HG03280 (cell line): Measurements from ENCODE around the gene MIOX.
"Not testable (repeated sequence)": the region's sequence is repeated elsewhere in the genome, so short reads cannot be mapped to it uniquely, and the experiment has no call there.

ENCODE experiments used
- ATAC-seq: cut with Tn5 transposase; IDR thresholded peaks from one replicate; pipeline ENCODE4 v1.9.1; 2021; ENCODE audit warnings: mild to moderate bottlenecking, moderate library complexity; ENCODE audit not compliant: unreplicated experiment

MIOX gene

DNA sequence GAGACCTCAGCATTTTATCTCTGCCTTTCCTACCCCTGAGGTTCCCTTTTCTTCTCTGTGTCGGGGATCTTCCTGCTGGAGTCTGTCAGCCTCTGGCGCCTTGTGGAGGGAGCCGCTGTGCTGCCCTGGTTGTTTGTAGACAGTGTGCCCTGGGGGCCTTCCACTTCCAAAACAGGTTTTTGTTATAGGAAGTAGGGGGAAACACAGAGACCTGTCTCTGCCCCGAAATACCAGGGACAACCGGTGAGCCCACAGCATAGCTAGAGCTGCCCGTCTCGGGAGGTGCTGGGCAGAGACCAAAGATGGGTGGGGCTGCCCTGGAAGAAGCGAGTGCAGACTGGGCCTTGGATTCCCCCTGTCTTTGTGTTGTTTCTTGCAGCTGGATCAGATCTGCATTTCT, 29.4 kb downstream of the MIOX start:
- no peak for ATAC-seq

DNA sequence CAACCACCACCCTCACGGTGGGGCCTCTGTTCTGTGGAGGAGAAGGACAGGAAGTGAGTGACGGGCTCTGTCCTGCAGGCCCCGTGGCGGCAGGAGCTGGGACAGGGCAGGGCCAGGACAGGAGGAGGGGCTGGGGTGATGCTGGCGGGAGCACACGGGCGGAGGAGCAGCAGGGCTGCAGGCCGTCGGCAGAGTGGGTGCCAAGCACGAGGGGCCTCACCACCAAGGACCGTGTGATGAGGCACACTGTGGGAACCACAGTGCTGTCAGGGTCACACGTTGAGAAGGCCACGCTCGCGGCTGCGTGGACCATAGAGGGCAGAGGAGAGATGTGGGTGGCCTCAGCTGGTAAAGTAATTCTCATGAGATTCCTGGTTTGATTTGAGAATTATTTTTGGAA, 30.2 kb downstream of the MIOX start:
- no peak for ATAC-seq

DNA sequence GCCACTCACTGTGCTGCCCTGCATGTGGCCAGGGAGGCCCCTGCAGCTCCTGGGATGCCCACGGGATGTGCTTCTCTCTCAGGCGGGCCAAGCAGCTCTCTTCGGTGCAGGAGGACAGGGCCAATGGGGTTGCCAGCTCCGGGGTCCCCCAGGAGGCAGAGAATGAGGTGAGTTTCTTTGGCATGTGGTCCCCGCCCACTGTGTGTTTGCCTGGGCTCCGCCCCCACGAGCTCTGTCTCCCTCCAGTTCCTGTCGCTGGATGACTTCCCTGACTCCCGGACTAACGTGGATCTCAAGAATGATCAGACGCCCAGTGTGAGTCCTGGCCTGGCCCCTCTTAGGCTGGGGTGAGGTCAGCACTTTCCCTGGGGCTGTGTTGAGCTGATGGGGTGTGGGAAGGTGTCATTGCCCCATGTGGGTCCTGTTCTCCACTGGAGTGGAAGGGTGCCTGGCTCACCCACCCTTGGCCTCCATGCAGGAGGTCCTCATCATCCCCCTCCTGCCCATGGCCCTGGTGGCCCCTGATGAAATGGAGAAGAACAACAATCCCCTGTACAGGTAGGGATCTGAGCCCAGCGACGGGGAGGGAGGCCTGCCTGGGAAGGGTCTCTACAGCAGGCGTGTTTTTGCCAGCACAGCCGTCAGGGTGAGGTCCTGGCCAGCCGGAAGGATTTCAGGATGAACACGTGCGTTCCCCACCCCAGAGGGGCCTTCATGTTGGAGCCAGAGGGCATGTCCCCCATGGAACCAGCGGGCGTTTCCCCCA, 31.0 kb downstream of the MIOX start:
- ATAC-seq, result no peak

DNA sequence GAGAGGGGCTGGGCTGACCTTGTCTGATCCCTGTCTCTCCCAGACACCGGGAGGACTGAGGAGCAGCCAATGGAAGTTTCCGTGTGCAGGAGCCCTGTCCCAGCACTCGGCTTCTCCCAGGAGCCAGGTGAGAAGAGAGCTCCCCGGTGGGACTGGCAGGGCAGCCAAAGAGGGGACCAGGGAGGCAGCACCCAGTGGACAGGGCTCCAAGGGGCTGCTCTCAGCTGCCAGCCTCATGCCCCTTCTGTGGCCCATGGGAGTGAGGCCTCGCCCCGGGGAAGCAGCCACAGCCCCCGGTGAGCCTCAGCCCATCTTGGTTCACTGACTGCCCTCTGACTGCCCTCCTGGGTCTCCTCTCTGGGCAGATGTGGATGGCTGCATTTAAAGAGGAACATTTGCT, 31.9 kb downstream of the MIOX start:
- no peak for ATAC-seq

- ATAC-seq, result no peak
Observed at GRCh38 chr22:50519151-50519550, 32.5 kb downstream of the MIOX start.

- ATAC-seq, result not testable (repeated sequence)
Observed at GRCh38 chr22:50520184-50520583, 33.5 kb downstream of the MIOX start.

- ATAC-seq, result no peak
Observed at GRCh38 chr22:50520826-50521453, 34.3 kb downstream of the MIOX start.

GRCh38 chr22:50521710-50522109, 35.1 kb downstream of the MIOX start:
- no peak for ATAC-seq

DNA sequence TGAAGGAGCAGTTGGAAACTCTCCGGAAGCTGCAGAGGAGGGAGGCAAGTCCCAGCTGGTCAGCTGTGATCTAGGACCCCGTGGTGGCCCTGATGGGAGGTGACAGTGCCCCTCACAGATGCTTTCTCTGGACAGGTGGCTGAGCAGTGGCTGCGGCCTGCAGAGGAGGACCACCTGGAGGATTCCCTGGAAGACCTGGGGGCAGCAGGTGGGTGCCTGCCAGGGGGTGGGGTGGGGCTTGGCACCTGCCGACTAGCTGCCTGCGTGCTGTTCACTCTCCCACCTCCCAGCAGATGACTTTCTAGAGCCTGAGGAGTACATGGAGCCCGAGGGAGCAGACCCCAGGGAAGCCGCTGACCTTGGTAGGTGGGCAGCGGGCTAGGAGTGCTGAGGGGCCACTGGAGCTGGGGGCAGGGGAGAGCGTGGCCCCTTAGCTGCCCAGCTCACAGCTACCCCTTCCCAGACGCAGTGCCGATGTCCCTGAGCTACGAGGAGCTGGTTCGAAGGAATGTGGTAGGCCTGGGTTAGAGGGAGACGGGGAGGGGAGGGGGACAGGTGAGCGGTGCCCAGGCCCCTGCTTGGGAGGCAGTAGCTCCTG, 35.6 kb downstream of the MIOX start:
- no peak for ATAC-seq

GRCh38 chr22:50522806-50523438, 36.3 kb downstream of the MIOX start:
- no peak for ATAC-seq

- ATAC-seq, result no peak
Observed at GRCh38 chr22:50523458-50523805, 36.8 kb downstream of the MIOX start.

DNA sequence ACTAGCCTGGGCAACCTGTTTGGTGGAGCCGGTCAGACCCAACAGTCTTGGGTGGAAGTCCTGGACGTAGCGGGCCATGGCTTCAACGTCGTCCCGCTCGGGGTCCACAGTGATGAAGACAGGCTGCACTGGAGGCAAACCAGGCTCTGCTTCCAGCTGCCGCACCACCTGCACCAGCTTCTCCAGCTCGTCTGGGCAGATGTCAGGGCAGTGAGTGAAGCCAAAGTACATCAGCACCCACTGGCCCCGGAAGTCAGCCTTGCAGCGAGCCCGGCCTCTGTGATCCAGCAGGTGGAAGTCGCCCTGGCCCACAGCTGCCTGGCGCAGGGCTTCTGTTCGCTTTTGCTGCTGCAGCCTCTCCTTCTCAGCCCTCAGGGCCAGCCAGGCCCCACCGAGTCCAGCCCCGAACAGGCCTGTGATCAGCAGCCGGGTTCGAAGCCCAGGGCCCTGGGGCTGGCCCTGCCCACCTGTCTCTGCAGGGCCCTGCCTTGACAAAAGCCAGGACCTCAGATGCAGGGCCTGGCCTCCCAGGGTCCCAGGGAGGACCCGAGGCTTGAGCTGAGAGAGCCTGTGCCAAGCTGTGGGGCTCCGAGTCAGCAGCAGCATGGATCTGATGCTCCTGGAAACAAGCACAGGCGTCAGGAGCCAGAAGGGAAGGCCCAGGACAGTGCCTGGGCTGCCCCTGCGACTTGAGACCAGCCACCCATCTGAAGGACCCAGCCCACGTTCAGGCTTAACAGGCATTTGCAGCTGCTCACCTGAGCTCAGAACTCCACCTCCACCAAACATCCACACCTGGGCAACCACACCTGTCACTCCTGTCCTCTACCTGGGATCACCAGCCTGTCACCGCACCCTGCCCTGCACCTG, 37.4 kb downstream of the MIOX start:
- ATAC-seq, result no peak

- no peak for ATAC-seq
Observed at GRCh38 chr22:50524676-50525103, 38.0 kb downstream of the MIOX start.

DNA sequence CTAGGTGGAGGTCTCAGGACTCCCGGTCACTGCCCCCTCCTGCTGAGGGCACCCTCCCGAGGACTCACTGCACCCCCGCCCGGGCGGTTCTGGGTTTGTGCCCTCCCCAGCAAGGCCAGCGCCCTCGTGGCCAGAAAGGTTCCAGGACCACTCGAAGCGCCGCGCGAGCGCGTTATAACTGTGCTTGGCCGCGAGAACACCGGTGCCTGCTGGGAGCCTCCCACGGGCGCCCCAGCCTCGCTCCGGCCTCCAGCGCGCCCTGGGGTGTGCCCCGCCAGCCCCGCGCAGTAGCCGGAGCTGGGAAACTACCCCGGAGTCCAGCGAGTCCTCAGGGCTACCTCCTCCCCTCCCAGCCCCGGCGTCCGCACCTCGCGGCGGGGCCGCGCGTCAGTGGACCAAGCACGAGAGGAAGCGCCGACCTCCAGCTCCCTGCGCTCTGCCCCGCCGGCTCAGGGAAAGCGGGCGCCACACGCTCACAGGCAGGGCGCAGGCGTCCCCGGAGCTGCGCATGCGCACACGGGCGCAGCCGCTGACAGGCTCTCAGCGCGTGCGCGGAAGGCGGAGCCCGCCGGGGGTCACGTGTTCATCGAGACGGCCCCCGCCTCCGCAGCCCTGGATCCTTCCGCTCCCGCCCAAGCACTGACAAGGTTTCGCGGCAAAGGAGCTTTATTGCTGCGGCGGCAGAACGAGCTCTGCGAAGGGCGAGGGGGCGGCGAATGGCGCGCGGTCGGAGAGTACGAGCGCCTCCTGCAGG, 38.6 kb downstream of the MIOX start, which contains the start of gene SCO2:
SCO2 (minus strand) TSS at position 495 of the 754 bp plus-strand sequence. CDS start 1,187 bp downstream, outside the sequence.
- ATAC-seq, result peak; percentile 41

DNA sequence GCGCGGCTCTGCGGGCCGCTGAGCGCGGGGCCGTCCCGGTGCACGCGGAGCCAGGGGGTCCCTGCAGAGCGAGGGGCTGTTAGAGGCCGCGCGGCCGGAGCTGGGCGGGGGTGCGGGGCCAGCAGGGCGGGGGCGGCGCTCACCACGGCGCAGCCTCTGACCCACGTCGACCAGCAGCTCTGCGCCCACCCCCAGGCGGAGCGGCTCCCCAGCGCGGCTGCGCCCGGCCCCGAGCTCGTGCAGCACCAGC, 39.1 kb downstream of the MIOX start:
- no peak for ATAC-seq

DNA sequence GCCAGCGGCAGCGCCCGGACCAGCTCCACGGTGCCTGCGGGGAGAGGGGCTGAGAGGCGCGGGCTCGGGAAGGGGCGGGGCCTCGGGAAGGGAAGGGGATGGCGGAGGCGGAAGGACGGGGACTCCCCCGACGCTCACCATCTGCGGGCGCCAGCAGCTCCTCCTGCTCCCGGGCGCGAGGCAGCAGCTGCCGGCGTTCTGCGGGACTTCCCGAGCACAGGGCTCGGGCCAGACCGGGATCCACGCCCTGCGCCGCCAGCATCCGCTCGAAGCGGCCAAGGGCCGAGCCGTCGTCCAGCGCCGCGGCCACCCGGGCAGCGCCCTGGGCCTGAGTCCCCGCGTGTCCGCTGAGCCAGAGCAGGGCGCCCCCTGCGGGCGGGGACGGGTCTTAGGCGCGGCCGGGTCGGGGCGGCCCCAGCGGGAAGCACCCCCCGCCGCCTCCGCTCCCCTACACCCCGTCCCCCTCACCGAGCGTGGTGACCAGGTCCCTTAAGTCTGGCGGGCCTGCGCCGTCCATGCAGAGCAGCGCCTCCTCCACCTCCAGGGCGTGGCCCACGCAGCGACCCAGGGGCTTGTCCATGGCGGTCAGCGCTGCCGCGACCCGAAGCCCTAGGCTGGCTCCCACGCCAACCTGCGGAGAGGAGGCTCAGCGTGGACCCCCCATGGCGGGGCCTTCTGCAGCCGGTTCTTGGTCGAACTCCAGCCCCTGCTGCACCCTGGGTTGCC, 39.6 kb downstream of the MIOX start:
- ATAC-seq, result peak; percentile 25

DNA sequence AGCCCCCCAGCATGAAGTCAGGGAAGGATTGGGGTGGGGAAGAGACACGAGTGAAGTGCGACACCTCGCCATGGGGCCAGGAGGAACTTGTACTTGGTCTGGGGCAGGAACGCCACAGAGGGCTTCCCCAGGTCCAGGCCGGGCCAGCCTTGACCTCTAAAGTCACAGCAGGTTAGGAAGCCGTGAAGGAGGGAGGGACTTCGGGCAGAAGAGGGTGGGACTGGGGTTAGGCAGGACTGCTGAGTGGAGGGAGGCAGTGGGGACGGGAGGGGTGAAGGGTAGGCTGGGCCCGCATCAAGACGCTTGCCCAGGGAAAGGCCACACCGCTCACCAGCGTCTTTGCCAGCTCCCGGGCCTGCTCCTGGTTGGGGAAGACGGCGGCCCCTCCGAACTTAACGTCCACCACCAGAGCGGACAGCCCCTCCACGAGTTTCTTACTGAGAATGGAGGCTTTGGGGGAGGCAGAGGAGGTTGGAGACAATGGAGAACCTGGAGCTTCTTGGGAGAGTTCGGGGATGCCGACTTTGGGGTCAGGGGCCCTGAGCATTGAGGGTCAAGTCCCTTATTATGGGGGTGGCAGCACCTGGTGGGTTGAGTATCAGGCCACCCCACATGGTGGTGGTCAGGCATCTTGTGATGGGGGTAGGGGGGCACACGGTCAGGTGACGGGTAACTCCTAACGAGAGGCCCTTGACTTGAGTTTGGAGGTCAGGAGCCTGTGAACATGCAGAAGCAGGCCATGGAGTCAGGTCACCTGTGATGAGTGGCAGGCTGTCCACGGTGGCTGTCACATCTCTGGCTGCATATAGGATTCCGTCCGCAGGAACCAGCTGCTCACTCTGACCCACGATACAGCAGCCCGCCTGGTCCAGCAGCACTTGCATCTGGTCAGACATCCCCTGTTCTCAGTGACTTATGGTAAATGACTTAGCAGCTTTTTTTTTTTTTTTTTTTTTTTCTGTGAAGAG, 40.5 kb downstream of the MIOX start:
- no peak for ATAC-seq

- no peak for ATAC-seq
Observed at GRCh38 chr22:50527921-50528681, 41.4 kb downstream of the MIOX start.
